Measurements from ENCODE around the gene RIMBP3B.
"Not testable (repeated sequence)": the region's sequence is repeated elsewhere in the genome, so short reads cannot be mapped to it uniquely, and the experiment has no call there.

DNA sequence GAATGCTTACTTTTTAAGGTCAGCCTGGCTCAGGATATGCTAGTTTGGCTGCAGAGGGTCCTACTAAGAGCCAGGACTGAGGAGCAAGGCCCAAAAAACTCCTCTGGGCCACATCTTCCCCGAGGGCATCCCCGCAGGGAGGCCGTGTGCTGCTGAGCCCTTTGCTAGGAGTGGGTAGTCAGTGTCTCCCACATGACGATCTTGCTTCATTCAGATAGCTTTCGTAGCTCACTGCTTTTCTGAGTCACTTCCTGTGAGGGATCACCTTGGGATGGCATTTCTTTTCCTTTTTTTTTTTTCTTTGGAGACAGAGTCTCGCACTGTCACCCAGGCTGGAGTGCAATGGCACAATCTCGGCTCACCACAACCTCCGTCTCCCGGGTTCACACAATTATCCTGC lies 6.5 kb downstream of the RIMBP3B start:
- TF ChIP-seq, protein P1, sequence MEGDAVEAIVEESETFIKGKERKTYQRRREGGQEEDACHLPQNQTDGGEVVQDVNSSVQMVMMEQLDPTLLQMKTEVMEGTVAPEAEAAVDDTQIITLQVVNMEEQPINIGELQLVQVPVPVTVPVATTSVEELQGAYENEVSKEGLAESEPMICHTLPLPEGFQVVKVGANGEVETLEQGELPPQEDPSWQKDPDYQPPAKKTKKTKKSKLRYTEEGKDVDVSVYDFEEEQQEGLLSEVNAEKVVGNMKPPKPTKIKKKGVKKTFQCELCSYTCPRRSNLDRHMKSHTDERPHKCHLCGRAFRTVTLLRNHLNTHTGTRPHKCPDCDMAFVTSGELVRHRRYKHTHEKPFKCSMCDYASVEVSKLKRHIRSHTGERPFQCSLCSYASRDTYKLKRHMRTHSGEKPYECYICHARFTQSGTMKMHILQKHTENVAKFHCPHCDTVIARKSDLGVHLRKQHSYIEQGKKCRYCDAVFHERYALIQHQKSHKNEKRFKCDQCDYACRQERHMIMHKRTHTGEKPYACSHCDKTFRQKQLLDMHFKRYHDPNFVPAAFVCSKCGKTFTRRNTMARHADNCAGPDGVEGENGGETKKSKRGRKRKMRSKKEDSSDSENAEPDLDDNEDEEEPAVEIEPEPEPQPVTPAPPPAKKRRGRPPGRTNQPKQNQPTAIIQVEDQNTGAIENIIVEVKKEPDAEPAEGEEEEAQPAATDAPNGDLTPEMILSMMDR (IDR thresholded peaks at IDR 0.05 in 2 of 3, conservative IDR thresholded peaks at IDR 0.05 in 1 of 3; ENCODE audit: insufficient read depth in 2 of 3, low read depth in 1 of 3, low read length in 3 of 3) = not testable (repeated sequence)
- not testable (repeated sequence) for TF ChIP-seq ZNF274 (IDR thresholded peaks at IDR 0.05; ENCODE audit: borderline replicate concordance, low read depth, low read length); JUND (IDR thresholded peaks at IDR 0.05; ENCODE audit: borderline replicate concordance, low read depth, low read length); JUND (tag; IDR thresholded peaks at IDR 0.05; ENCODE audit: borderline replicate concordance, low read depth, low read length); EZH2 (IDR thresholded peaks at IDR 0.05; ENCODE audit: borderline replicate concordance, low read depth, low read length); RBM14 (IDR thresholded peaks at IDR 0.05; ENCODE audit: borderline replicate concordance, insufficient read depth, low read depth, low read length); TEAD1 (CRISPR knock-in tag; IDR thresholded peaks at IDR 0.05); EGR1 (conservative IDR thresholded peaks at IDR 0.05); FIP1L1 (IDR thresholded peaks at IDR 0.05; ENCODE audit: low read depth, low read length, poor library complexity, severe bottlenecking); MAZ (CRISPR knock-in tag; conservative IDR thresholded peaks at IDR 0.05 in 1 of 2, IDR thresholded peaks at IDR 0.05 in 1 of 2); ZZZ3 (IDR thresholded peaks at IDR 0.05)

All from K562 (cell line).